GM19023 (cell line): ENCODE results near the gene PLEK.
A peak's percentile ranks its signal among the peaks of the same experiment; 100 is the strongest.
"Not testable (repeated sequence)": the region's sequence is repeated elsewhere in the genome, so short reads cannot be mapped to it uniquely, and the experiment has no call there.

Experiments
- ATAC-seq: cut with Tn5 transposase; IDR thresholded peaks from one replicate; pipeline ENCODE4 v1.9.1; 2021; ENCODE audit warnings: mild to moderate bottlenecking, moderate library complexity; ENCODE audit not compliant: unreplicated experiment

Gene PLEK

GRCh38 chr2:68365087-68365486 lies at the start of gene PLEK:
PLEK (plus strand) TSS chr2:68365282; CDS start chr2:68365352, 70 bp downstream.
- peak; percentile 74 for ATAC-seq

- ATAC-seq = no peak
These were observed 49.0 kb upstream of the PLEK start for GRCh38 chr2:68316111-68316510.

- ATAC-seq = no peak
These were observed 46.8 kb upstream of the PLEK start for GRCh38 chr2:68317971-68318913.

GRCh38 chr2:68318914-68319397 lies 46.1 kb upstream of the PLEK start:
- ATAC-seq = no peak

- ATAC-seq = no peak
These were observed 45.5 kb upstream of the PLEK start, which contains the start of gene CNRIP1 for GRCh38 chr2:68319398-68320117. CNRIP1 (minus strand) TSS chr2:68319949; CDS start chr2:68319400, 549 bp downstream.

- no peak for ATAC-seq
These were observed 44.9 kb upstream of the PLEK start for GRCh38 chr2:68320118-68320641.

GRCh38 chr2:68325056-68325455 lies 40.0 kb upstream of the PLEK start:
- no peak for ATAC-seq

GRCh38 chr2:68328901-68329300 lies 36.2 kb upstream of the PLEK start:
- ATAC-seq = no peak

GRCh38 chr2:68330691-68331090 lies 34.4 kb upstream of the PLEK start:
- no peak for ATAC-seq

GRCh38 chr2:68333009-68333408 lies 32.1 kb upstream of the PLEK start:
- no peak for ATAC-seq

GRCh38 chr2:68333931-68334330 lies 31.2 kb upstream of the PLEK start:
- ATAC-seq = no peak

- no peak for ATAC-seq
These were observed 28.9 kb upstream of the PLEK start for GRCh38 chr2:68336192-68336591.

- no peak for ATAC-seq
These were observed 24.6 kb upstream of the PLEK start for GRCh38 chr2:68340226-68341061.

GRCh38 chr2:68341062-68341329 lies 24.1 kb upstream of the PLEK start:
- no peak for ATAC-seq

- ATAC-seq = no peak
These were observed 23.5 kb upstream of the PLEK start for GRCh38 chr2:68341583-68341982.

GRCh38 chr2:68342470-68342869 lies 22.6 kb upstream of the PLEK start:
- ATAC-seq = no peak

GRCh38 chr2:68344031-68344430 lies 21.1 kb upstream of the PLEK start:
- no peak for ATAC-seq

- no peak for ATAC-seq
These were observed 19.8 kb upstream of the PLEK start for GRCh38 chr2:68345129-68345875.

GRCh38 chr2:68349091-68349490 lies 16.0 kb upstream of the PLEK start:
- ATAC-seq = not testable (repeated sequence)

GRCh38 chr2:68351997-68352396 lies 13.1 kb upstream of the PLEK start:
- ATAC-seq = no peak
